Kidney capillary endothelial cell (primary cell): ENCODE results near the gene TSC22D1.
"Not testable (repeated sequence)": the region's sequence is repeated elsewhere in the genome, so short reads cannot be mapped to it uniquely, and the experiment has no call there.

Source experiments
- DNase-seq: peaks from one replicate; pipeline ENCODE4 v3.0.0-alpha.2; 2018; ENCODE audit warnings: low spot score

TSC22D1 gene

DNA sequence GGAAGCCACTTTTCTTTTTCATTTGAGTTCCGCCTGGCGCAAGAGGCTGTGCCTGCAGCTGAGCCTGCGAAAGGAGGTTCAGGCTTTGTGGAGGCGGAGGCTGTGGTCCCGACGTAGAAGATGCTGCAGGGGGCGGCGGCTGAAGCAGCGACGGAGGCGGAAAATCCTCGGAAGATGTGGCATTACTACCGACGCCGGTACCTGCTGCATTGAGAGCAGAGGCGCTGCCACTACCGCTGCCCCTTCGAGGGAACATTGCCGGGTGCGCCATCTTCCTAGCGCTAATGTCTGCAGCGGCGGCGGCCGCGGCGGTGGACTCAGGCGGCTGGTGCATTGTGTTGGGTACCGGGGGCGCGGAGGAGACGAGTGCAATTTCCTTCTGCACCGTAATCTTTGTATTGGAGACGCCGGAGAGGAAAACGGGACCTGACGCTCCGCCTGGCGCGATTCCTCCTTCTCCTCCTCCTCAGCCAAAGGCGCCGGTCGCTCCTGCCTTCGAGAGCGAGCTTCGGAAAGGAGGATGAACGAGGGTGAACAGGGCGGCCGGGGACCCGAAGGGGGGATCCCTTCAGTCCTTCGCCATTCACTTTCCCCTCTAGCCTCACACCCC is at the start of gene TSC22D1:
TSC22D1 (minus strand) TSS at position 590 of the 610 bp plus-strand sequence; CDS start at position 334, 256 bp downstream.
- DNase-seq = peak; percentile 21

DNA sequence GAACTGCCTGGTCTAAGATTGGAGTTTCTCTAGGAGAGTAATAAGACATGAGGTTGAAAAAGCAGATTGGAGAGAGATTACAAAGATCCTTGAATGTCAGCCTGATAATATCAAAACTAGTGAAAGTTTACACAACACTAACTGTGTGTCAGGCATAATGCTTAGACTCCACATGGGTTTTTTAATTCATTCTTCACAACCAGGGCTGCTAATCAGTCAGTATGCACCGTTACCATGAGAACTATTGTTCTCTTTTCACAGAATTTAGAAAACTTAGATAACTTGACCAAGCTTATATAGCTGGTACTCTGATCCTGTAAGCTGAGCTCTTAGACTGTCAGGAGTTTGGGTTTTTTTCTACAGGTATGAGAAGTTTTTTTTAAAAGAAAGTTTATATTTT is 46.6 kb upstream of the TSC22D1 start:
- DNase-seq = no peak

DNA sequence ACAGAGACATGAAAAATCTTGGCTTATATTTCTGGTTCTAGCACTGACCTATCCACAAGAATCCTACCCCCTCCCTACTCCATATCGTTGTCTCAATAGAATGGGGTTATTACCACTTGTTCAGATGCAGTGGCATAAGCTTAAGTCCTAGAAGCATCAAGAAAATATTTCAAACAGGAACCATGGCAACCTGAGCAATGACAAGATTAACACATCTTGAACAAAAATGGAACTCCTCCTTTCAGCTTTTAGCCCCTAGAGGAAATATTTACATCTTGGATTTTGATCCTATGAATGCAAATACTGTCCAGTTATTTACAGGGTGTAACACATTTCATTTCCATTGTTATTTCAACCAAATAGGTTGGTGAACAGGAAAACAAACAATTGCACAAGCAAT is 46.1 kb upstream of the TSC22D1 start:
- DNase-seq = no peak

- no peak for DNase-seq
Measured at GRCh38 chr13:44620057-44620456, 43.9 kb upstream of the TSC22D1 start.

DNA sequence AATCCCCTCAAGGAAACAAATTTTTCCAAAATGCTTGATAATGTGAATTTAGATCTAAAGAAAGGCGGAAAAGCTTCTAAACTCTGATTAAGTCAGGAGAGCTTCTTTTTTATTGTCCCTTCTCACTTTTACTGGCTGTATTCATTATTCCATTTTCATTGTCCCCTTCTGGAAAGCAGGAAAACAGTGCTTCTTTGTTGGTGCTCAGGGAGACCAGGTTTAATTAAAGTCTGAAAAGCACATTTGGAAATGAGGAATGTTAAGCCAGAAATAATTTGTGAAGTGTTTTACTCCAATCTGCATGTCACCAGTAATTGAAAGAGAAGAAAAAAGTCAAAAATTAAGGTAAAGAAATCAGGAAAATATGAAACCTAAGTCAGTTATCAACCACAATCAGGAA is 43.5 kb upstream of the TSC22D1 start:
- no peak for DNase-seq

GRCh38 chr13:44618326-44618725 is 42.2 kb upstream of the TSC22D1 start:
- no peak for DNase-seq

DNA sequence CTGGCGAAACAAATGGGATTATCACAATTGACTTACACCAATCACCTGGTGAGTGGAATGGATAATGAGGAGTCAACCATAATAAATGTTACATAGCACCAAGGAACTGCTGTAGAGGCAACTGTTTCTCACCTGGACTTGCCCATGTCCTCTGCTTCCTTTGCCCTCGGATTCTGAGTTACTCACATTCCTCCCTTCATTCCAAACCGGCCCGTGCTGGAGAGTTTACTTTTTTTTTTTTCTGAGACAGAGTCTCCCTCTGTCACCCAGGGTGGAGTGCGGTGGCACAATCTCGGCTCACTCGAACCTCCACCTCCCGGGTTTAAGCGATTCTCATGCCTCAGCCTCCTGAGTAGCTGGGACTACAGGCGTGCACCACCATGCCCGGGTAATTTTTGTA is 41.5 kb upstream of the TSC22D1 start:
- no peak for DNase-seq

GRCh38 chr13:44609137-44609536 is 33.0 kb upstream of the TSC22D1 start:
- no peak for DNase-seq

GRCh38 chr13:44605721-44606120 is 29.6 kb upstream of the TSC22D1 start:
- no peak for DNase-seq

DNA sequence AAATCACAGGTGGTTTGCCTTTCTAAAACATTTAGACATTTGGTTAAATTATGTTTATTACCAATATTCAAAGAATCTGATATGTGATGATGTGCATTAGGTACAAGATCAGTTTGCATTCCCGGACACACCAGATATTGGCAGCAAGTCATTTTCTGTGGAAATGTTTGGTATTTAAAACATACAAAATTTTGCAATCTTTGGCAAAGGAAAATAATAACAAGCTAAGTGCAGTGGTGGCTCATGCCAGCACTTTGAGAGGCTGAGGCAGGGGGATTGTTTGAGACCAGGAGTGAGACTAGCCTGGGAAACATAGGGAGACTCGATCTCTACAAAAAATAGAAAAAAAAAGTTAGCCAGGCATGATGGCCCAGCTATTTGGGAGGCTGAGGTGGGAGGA is 29.1 kb upstream of the TSC22D1 start:
- DNase-seq = no peak

- no peak for DNase-seq
Measured at GRCh38 chr13:44601586-44601985, 25.5 kb upstream of the TSC22D1 start.

DNA sequence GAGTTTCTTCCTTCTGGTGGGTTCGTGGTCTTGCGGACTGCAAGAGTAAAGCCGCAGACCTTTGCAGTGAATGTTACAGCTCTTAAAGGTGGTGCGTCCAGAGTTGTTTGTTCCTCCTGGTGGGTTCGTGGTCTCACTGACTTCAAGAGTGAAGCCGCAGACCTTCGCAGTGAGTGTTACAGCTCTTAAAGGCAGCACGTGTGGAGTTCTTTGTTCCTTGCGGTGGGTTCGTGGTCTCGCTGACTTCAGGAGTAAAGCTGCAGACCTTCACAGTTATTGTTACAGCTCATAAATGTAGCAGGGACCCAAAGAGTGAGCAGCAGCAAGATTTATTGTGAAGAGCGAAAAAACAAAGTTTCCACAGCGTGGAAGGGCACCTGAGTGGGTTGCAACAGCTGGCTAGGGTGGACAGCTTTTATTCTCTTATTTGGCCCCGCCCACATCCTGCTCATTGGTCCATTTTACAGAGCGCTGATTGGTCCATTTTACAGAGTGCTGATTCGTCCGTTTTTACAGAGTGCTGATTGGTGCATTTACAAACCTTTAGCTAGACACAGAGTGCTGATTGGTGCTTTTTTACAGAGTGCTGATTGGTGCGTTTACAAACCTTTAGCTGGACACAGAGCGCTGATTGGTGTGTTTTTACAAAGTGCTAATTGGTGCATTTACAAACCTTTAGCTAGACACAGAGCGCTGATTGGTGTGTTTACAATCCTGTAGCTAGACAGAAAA is 17.9 kb upstream of the TSC22D1 start:
- not testable (repeated sequence) for DNase-seq

GRCh38 chr13:44592216-44592847 is 16.2 kb upstream of the TSC22D1 start:
- DNase-seq = no peak

GRCh38 chr13:44591316-44591715 is 15.2 kb upstream of the TSC22D1 start:
- no peak for DNase-seq

DNA sequence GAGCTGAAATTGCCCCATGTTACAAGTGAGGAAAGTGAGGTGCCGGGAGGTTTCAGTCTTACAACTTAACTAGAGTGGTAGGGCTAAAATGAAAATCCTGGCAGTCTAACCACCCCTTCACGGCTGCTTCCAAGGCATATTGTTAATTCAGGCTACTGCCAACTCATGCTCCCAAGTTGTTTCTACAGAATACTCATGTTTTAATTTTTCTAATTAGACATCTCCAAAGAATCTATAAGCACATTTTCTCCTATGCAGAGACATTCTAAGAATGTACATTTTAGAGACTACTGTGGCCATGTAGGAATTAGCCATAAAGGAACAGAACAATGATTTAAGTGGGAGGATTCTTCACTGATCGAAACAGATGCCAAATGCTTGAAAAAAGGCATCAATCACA is 7.0 kb upstream of the TSC22D1 start:
- DNase-seq = no peak

GRCh38 chr13:44578067-44578400 is 1.9 kb upstream of the TSC22D1 start:
- no peak for DNase-seq

DNA sequence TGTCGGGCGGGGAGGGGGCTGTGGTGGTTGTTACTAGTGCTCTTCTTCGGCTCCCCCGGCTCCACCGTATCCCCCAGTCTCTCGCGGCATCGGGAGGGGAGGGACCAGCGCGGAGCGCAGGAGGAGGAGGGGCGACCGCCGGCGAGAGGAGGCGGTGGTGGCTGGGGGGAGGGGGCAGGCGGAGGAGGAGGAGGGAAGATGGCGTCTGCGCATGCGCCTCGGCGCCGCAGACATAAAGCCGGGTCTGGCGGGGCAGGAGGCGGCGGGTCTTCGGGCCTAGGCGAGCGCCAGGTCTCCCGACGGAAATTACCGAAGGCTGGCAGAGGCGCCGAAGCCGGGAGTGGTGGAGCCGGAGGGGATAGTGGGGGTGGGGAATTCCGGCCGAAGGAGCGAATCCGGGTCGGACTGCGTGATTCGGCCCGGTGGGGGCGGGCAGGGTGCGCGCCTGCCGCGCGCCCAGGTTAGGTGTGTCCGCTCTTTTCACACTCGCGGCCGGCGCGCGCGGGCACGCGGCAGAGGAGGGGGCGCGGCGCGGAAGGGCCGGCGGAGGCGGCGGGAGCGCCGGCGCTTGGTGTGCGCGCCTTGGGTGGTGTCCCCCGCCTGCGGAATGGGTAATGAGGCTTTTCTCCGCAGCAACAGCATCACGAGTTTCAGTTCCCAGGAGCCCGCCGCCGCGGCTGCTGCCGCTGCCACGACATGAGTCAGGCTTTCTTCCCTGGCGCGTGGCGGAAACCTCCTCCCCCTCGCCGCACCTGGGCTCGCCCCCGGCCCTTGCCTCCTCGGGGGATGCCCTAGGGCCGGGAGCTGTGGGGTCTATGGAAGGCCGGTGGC is 1.3 kb upstream of the TSC22D1 start:
- peak; percentile 96 for DNase-seq

GRCh38 chr13:44576351-44577235 is 463 bp upstream of the TSC22D1 start:
- DNase-seq = peak; percentile 7

GRCh38 chr13:44575035-44575434 is 1.1 kb downstream of the TSC22D1 start:
- DNase-seq = no peak

- DNase-seq = no peak
Measured at GRCh38 chr13:44574466-44574855, 1.7 kb downstream of the TSC22D1 start.

DNA sequence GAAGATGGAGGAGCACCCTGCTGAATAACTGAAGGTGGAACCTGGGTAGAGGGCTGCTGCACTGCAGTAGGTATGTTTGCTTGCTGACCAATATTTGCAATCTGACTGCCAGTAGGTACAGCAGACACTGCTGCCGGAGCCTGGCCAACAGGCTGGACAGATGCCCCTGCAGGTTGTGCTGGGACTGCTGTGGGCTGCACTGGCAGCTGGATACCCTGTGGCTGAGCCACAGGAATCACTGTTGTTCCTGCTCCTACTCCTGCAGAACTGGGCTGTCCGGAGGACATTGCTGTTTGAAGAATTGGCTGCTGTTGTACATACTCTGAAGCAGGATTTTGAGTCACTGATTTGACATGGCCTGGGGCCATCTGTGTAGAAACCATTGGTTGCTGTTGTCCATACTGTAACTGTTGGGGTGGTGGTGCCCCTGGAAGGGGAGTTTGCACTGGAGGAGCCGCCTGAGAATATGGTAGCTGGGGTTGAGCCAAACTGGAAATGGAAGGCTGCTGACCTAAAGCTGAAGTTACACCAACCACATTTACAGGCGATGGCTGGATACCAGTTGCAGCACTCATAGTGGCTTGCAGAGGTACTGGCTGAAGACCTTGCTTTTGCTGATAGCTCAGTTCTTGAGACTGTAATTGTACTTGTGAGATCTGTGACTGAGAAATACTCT is 2.2 kb downstream of the TSC22D1 start:
- peak; percentile 27 for DNase-seq
